Progenitor cell of endocrine pancreas (in vitro differentiated cells): ENCODE data around the gene TMEM238. TPM values are rescaled to one million over a fixed set of nuclear protein-coding genes. Genes with fewer than 3 reads are reported as not detected.
A peak's percentile ranks its signal among the peaks of the same experiment; 100 is the strongest.

Experiments used
- DNase-seq: peaks from one replicate; pipeline ENCODE4 v3.0.0; 2021; ENCODE audit warnings: low spot score; ENCODE audit not compliant: unreplicated experiment
- H3K27ac Mint-ChIP-seq: 2 replicates; pipeline ENCODE4 v1.8.0; 2021; ENCODE audit warnings: mild to moderate bottlenecking, moderate library complexity, mixed read lengths
- H3K27me3 Mint-ChIP-seq: 2 replicates; pipeline ENCODE4 v1.8.0; 2021; ENCODE audit warnings: mixed read lengths
- H3K36me3 Mint-ChIP-seq: 2 replicates; pipeline ENCODE4 v1.8.0; 2022; ENCODE audit warnings: mixed read lengths; ENCODE audit not compliant: insufficient read depth
- H3K4me1 Mint-ChIP-seq: 2 replicates; pipeline ENCODE4 v1.8.0; 2021; ENCODE audit warnings: low read depth, mixed read lengths
- H3K4me3 Mint-ChIP-seq: 2 replicates; pipeline ENCODE4 v1.8.0; 2021; ENCODE audit warnings: low read depth, mild to moderate bottlenecking, moderate library complexity, mixed read lengths
- H3K9me3 Mint-ChIP-seq: 2 replicates; pipeline ENCODE4 v1.8.0; 2021; ENCODE audit warnings: low read depth, mixed read lengths
- total RNA-seq: library from RNA; stranded (reverse); gene quantifications from 2 replicates; pipeline ENCODE4 v1.2.1, GENCODE V29; 2021
- TF ChIP-seq, protein P1 (sequence below): fragments of 200-600 bp; sonication (generic); IDR thresholded peaks from one replicate; pipeline ENCODE4 v1.5.0; 2021; ENCODE audit warnings: antibody characterized with exemption, mild to moderate bottlenecking; ENCODE audit not compliant: unreplicated experiment

TMEM238 gene
- total RNA-seq, 1 donor from 2014 or later: 5.6 TPM

GRCh38 chr19:55382013-55382412 lies 2.1 kb downstream of the TMEM238 start:
- TF ChIP-seq, protein P1, sequence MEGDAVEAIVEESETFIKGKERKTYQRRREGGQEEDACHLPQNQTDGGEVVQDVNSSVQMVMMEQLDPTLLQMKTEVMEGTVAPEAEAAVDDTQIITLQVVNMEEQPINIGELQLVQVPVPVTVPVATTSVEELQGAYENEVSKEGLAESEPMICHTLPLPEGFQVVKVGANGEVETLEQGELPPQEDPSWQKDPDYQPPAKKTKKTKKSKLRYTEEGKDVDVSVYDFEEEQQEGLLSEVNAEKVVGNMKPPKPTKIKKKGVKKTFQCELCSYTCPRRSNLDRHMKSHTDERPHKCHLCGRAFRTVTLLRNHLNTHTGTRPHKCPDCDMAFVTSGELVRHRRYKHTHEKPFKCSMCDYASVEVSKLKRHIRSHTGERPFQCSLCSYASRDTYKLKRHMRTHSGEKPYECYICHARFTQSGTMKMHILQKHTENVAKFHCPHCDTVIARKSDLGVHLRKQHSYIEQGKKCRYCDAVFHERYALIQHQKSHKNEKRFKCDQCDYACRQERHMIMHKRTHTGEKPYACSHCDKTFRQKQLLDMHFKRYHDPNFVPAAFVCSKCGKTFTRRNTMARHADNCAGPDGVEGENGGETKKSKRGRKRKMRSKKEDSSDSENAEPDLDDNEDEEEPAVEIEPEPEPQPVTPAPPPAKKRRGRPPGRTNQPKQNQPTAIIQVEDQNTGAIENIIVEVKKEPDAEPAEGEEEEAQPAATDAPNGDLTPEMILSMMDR: no peak
- Mint-ChIP-seq H3K9me3 (no peaks in the 10 kb centered on the region), H3K36me3 (peaks cover 4% of the 10 kb centered on the region), H3K27me3 (peaks cover 20% of the 10 kb centered on the region), H3K4me3 (peak overlapping the region; percentile 76), H3K27ac (no peak overlapping the region), H3K4me1 (peaks cover 15% of the 10 kb centered on the region)
- DNase-seq: no peak

DNA sequence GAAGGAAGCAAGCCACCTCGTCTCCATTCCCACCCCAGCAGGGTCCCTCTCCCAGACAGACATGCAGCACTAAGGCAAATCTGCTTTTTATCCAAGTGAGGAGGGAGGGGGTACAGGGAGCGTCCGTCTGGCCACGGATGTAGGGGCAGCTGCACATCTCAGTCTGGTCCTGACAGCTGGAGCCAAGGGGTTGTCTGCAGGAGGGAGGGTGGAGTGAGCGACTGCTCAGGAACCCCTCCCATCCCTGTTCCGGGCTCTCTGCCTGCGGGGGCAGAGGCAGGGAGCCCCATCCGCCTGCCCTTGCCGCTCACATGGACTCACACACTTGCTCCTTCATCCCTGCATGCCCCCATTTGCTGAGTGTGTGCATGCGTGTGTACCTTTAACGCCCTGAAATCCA lies 4.9 kb downstream of the TMEM238 start:
- peaks cover 2% of the 10 kb centered on the region for H3K36me3 Mint-ChIP-seq
- H3K4me3 Mint-ChIP-seq: no peak overlapping the region
- TF ChIP-seq, protein P1: no peak
- peaks cover 24% of the 10 kb centered on the region for H3K27me3 Mint-ChIP-seq
- peaks cover 7% of the 10 kb centered on the region for H3K4me1 Mint-ChIP-seq
- no peaks in the 10 kb centered on the region for H3K9me3 Mint-ChIP-seq
- DNase-seq: no peak
- no peak overlapping the region for H3K27ac Mint-ChIP-seq

DNA sequence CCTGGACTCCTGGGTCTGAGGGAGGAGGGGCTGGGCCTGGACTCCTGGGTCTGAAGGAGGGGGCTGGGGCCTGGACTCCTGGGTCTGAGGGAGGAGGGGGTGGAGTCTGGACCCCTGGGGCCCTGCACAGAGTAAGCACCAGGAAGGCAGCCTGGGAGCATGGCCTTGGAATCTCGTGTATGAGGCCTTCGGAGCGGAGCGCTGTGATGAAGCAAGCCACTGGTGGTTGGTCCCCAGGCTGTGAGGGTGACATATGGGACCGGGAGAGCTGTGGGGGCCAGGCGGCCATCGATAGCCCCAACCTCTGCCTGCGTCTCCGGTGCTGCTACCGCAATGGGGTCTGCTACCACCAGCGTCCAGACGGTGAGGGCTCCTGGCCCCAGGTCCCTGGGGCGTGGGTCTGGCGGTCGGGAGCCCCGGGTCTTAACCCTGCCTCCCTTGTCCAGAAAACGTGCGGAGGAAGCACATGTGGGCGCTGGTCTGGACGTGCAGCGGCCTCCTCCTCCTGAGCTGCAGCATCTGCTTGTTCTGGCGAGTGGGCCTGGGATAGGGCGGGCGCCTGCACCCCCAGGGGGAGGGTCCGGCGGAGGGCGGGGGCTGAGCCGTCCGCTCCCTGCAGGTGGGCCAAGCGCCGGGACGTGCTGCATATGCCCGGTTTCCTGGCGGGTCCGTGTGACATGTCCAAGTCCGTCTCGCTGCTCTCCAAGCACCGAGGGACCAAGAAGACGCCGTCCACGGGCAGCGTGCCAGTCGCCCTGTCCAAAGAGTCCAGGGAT lies 6.5 kb downstream of the TMEM238 start:
- Mint-ChIP-seq H3K4me3 (no peak overlapping the region), H3K4me1 (peaks cover 12% of the 10 kb centered on the region), H3K27me3 (peaks cover 29% of the 10 kb centered on the region), H3K9me3 (no peaks in the 10 kb centered on the region), H3K36me3 (peaks cover 2% of the 10 kb centered on the region), H3K27ac (no peak overlapping the region)
- no peak for DNase-seq
- TF ChIP-seq, protein P1: no peak

DNA sequence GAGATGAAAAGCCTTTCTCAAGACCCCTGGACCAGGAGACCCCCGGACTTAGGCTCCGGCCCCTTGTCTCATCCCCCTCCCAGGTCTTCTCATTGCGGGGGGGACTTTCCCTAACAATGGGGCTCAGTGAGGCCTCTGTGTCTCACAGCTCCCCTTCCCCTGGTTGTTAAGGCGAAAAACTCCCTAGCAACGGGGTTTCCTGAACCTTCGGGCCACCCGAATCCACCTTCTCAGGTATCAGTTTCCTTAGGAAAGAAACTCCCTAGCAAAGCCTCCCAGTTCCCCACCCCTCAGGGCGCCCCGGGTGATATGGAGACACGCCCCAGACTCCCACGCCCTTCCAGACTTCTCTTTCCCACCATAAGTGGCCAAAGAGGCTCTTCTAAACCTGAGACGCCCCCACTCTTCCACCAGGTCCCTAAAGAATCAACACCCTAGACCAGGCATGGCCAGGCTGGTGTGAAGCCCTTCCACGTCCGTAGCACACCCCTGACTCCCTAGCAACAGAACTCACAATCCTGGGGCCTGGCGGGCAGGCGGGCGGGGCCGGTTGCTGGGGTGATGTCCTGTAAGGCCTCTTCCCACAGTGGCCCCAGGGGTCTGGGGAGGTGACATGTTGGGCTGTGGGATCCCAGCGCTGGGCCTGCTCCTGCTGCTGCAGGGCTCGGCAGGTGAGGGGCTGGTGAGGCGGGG lies 7.7 kb downstream of the TMEM238 start, which contains the start of gene TMEM190:
TSS of gene TMEM190 (plus strand) at position 586 of the 693 bp plus-strand sequence. CDS start at position 614, 28 bp downstream.
- Mint-ChIP-seq H3K27ac (peak within 1 kb of the TSS; percentile 77), H3K36me3 (peaks cover under 1% of the 10 kb centered on the region), H3K27me3 (peaks cover 32% of the 10 kb centered on the region), H3K9me3 (no peaks in the 10 kb centered on the region), H3K4me3 (no peak within 1 kb of the TSS), H3K4me1 (peaks cover 13% of the 10 kb centered on the region)
- TF ChIP-seq, protein P1: no peak
- no peak for DNase-seq

GRCh38 chr19:55373993-55374757 lies 9.9 kb downstream of the TMEM238 start:
- Mint-ChIP-seq H3K4me3 (no peak overlapping the region), H3K27me3 (peaks cover 41% of the 10 kb centered on the region), H3K36me3 (peaks cover 1% of the 10 kb centered on the region), H3K4me1 (peaks cover 18% of the 10 kb centered on the region), H3K9me3 (no peaks in the 10 kb centered on the region), H3K27ac (peak overlapping the region; percentile 32)
- DNase-seq: no peak
- TF ChIP-seq, protein P1: no peak
